HG02981 (cell line): ENCODE measurements around the gene MRPL49.
"Not testable (repeated sequence)": the region's sequence is repeated elsewhere in the genome, so short reads cannot be mapped to it uniquely, and the experiment has no call there.

Experiments
- ATAC-seq: cut with Tn5 transposase; IDR thresholded peaks from one replicate; pipeline ENCODE4 v1.9.1; 2021; ENCODE audit warnings: mild to moderate bottlenecking, moderate library complexity; ENCODE audit not compliant: unreplicated experiment

MRPL49 gene

DNA sequence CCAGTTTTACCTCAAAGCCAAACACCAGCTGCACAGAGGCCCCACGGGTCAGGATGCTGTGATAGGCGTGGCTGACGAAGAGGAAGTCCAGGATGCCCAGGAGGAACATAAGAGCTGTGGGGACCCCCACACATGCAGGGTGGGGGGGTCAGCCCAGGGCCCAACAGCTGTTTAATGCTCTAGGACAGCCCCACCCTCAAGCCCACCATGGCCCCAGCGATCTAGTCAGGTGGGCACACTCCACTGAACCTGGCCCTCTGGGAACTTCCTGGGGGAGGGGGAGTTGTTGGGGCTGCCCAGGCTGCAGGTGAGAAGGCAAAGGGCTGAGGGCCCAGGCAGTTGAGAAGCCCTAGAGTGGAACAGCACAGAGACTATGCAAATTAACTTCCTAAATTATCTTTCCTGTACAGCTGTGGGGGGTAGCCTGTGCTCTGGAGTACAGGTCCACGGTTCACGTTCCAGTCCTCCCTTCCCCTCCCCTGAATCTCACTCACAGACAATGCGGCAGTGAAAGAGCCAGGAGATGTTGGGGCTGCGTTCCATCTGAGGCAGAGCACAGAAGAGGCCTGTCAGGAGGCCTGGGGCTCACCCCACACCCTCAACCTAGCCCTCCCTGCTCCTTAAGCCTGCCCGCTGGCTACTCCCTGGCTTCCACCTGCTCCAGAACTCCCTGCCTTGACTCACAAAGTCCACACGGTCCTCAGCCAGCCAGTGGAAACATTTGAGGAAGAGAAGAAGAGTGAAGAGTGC, 10.3 kb downstream of the MRPL49 start:
- no peak for ATAC-seq

DNA sequence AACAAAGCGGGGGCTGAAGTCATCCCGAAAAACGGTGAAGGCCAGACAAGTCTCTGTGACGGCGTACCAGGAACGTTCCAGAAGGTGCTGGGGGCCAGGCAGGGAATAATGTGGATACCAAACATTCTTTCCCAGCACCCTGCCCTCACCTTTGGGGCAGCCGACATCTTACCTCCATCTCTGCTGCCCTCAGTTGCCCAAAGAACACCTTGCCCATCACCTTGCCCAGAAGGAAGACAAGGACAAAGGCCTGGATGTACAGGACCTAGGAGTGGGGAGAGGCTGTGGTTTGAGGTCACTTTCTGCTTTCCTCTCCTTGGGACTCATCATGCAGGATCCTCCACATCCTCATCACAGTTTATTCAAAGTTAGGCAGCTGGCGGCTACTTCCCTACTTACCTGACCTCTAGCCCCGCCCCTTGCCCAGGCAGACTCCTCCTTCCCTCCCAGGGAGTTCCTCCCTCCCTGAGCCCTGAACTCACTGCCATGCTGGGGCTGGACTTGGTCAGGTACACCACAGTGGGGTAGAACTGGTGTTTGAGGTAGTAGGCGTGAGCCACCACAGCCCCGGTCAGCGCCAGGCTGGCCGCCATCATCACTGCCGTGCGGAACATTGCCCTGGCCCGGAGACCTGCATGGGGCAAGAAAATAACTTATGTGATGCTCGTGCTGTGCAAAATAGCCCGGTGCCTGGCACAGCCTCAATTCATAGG, 11.0 kb downstream of the MRPL49 start:
- no peak for ATAC-seq

DNA sequence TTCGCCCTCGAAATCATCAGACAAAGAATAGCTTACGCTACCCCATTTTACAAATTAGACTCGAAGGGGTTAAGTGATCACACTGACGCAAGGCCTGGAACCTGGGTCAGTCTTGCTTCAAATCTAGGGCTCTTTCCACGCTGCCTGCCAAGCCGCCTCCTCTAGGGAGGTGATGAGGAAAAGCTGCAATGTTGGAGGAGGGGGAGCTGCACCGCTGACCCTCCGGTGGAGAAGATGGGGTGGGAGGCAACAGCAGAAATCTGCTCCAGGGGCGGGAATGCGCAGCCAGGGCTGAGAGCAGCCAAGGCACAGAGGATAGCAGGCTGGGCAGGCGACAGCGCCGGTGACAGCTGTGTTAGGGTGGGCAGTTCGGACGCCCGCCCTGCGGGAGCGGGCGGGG, 11.6 kb downstream of the MRPL49 start:
- ATAC-seq, result no peak

DNA sequence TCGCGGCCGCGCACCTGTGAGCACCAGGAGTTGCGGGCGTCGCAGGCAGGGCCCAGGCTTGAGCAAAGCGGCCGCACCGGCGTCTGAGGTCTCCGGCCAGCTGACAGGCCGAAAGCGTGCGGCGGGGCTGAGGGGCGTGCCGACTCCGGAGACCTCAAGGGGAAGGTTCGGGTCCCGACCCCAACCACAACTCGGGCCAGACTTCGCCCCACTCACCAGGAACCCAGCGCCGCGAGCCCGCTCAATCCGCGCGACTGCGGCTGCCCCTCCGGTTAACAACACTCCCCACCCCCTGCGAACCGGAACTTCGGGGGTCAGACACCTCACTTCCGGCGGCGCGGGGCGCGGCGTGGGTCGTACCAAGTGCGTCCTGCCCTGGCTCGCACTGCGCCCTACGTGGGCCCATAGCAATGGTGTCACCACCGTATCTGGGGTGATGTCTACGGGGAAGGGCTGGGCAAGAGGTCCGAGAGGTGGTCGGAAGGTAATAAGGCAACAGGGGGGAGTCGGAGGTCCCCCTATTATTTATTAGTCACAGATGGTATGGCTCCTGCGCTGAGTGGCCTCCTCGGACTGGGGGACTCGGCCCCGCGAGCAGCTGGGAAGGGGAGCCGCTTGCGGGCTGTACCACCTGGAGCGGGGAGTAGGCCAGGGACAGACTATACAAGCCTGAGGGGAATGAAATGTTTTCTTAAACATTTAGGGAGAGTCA, 12.3 kb downstream of the MRPL49 start, which contains the start of gene SYVN1:
SYVN1 (minus strand) TSS at position 280 of the 712 bp plus-strand sequence. CDS start 918 bp downstream, outside the sequence.
- peak; percentile 54 for ATAC-seq

DNA sequence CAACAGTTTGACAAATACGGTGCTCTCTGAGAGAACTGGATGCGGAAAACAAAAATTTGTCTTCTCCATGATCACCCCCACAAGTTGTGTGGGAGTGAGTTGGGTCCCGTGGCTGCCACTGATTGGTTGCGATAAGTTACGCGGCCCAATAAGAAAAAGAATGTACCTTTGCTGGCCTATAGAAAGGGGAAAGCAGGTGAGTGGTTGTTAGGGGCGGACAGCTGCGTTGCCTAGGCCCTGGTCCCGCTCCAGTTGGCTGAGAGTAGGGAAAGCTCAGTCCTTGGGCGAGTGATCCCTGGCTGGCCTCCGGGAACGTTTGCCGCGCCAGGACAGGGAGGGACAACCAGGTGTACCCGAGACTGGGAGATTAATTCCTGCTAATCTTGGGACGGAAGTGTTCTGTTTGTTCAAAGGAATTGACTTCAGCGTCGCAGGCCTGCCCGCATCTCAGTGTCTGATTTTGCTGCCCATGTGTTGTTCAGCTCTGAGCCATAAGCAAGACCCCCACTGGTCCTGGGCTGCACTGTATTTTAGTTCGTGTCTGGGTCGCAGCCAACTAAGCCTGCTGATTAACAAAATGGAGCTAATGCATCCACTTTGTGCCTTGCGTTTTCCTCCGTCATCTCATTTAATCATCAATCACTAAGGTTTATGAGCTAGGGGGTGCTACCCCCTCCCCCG, 13.0 kb downstream of the MRPL49 start:
- ATAC-seq, result peak; percentile 63

DNA sequence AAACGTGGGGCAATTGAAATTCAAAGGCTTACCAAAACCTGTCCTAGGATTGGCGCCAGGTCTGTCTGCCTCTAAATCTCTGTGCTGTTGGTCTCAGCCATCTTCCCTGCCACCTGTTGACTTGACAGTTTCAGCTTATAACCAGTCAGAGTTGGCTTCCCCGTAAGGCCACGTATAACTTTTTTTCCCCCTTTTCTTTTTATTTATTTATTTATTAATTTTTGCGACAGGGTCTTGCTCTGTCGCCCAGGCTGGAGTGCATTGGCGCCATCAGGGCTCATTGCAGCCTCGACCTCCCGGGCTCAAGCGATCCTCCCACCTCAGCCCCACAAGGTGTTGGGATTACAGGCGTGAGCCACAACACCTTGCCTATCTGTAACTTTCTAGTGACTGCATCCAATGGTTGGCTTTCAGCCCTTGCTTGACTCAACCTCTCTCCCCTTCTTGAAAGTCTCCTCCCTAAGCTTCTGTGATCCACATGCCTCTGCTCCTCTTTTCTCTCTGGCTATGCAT, 13.6 kb downstream of the MRPL49 start:
- ATAC-seq, result no peak

DNA sequence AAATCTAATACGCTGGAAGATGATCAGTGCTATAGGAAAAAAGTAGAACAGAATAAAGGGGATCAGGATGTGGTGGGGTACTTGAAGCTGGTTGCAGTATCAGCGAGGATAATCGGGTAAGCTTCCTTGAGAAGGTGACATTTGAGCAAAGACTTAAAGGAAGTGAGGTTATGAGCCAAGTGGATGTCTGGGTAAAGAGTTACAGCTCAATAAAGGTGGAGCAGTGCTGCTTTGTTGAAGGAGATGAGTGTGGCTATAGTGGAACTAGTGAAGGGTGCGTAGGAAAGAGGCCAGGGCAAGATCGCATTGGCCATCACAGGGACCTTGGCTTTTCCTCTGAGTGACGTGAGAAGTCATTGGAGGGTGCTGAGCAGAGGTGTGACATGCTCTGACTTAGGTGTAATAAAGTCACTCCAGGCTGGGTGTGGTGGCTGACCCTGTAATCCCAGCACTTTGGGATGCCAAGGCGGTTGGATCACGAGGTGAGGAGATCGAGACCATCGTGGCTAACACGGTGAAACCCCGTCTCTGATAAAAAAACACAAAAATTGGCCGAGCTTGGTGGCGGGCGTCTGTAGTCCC, 14.5 kb downstream of the MRPL49 start:
- ATAC-seq, result no peak

DNA sequence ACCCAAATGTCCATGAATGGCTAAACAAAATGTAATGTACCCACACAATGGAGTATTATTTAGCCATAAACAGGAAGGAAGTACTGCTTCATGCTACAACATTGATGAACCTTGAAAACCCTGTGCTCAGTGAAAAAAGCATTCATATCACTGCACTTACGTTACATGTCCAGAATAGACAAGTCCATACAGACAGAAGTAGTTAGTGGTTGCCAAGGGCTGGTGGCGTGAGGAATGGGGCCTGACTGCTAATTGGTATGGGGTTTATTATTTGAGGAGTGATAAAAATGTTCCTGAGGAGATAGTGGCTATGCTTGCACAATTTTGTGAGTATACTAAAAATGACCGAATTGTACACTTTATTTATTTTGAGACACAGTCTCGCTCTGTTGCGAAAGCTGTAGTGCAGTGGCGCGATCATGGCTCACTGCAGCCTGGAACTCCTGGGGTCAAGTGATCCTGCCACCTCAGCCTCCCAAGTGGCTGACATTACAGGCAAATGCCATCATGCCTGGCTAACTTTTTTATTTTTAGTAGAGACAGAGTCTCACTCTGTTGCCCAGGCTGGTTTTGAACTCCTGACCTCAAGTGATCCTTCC, 19.9 kb downstream of the MRPL49 start:
- ATAC-seq, result no peak

DNA sequence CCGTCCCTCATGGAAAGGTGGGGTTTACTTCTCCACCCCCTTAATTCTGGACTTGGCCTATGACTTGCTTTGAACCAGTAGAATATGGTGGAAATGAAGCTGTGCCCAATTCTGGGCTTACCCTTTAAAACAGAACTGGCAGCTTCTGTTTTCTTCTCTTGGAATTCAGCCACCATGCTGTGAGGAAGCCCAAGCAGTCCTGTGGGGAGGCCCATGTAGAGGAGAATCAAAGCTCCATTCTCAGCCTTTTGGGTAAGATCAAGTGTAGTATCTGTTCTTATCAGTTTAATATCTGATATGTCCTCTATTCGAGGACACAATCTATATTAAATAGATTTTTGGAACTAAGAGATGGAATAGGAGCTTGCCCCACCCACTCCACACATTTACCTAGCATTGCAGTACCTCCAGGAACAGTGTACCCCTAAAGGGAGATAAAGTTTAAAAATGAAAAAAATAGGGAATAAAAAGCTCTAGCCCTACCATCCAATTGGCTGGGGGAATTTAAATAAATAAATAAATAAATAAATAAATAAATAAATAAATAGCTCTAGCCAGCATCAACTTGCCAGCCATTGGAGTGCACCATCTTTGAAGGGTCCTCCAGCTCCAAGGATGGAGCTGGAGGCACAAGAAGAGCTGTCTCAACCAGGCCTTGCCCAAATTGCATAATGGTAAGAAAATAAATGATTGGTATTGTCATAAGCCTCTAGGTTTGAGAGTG, 25.4 kb downstream of the MRPL49 start:
- ATAC-seq, result no peak

DNA sequence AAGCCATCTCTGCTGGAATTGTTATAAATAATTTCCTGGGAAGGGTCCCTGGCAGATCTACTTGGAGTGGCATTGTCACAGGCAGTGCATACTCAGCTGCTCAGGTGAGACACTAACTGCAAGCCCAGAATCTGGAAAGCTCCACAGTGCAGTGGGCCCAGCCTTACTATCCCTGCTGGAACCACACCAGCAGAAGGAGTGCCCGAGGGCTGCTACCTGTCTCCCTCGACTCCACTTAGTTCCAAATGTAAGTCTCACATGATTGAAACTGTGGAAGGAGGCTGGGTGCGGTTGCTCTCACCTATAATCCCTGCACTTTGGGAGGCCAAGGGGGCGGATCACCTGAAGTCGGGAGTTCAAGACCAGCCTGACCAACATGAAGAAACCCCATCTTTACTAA, 26.5 kb downstream of the MRPL49 start:
- ATAC-seq, result no peak

DNA sequence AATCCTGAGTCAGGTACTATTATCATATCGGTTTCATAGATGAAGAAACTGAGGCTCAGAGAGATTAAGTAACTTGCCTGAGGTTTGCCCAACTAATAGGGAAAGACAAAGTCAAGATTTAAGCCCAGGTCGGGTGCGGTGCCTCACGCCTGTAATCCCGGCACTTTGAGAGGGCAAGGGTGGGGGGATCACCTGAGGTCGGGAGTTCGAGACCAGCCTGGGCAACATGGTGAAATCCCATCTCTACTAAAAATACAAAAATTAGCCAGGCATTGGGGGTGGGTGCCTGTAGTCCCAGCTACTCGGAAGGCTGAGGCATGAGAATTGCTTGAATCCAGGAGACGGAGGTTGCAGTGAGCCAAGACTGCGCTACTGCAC, 28.0 kb downstream of the MRPL49 start:
- ATAC-seq, result not testable (repeated sequence)

DNA sequence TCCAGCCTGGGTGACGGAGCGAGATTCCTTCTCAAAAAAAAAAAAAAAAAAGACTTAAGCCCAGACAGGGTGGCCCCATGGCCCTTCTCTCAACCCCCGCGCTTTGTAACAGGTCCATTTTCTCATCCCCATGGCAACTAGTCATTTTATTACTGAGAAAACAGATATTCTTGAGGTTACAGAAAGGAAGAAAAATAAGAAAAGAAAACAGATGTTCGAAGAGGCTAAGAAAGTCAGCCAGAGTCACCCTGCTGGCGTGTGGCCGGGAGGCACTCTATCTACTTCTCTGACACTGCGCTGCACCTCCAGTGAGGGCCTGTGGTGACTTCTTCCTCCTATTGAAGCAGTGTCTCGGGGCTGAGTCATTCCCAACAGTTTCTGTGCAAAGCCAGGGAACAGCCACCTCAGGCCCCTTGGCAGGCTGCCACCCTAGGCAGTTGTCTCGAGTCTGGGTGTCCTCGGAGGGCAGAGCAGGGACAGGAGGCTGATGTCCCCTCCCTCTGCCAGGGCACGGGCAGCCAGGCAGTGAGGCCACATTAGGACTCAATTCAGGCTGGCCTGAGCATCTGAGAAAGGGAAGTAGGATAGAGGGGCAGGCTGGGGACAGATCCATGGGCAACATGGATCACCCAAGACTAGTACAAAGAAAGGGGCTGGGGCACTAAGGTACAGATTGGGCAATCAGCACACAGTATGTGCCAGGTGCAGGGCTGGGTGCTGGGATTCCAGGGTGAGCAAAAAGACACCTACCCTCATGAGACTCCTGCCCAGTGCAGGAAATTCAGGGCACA, 28.6 kb downstream of the MRPL49 start:
- peak; percentile 47 for ATAC-seq

DNA sequence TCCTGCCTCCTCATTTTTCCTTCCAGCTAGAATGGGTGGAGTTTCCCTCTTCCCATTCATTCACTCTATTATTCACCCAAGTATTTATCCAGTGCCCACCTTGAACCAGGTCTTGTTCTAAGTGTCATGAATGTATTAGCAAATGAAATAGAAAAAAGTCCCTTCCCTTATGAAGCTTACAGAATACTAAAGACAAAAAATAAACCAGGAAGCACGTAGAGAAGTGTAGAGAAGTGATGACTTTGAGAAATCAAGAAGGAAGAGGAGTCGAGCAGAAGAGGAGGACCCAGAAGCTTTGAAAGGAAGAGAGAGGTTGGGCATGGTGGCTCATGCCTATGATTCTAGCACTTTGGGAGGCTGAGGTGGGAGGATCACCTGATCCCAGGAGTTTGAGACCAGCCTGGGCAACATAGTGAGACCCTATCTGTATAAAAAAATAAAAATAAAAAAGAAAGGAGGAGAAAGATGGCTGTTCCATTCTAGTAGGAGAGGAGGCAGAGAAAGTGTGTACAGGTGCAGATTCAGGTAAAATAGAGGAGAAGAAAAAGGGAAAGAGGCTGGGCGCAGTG, 29.3 kb downstream of the MRPL49 start:
- no peak for ATAC-seq

DNA sequence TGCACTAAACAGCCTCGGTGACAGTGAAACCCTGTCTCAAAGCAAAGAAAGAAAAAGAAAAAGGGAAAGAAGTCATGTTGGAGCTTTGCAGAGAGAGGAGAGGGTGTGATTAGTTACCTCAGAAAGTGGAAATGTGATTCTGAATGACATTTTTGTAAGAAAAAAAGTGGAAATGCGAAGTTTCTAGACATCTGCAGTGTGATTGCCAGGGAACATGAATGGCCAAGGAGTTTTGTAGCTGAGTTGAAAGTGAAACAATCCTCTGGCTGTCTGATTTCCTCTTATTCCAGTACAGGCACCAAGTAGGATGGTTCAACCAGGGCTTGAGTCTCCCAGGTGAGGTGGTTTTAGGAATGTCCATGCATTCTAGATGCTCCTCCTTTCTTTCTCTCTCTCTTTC, 30.0 kb downstream of the MRPL49 start:
- ATAC-seq, result no peak

DNA sequence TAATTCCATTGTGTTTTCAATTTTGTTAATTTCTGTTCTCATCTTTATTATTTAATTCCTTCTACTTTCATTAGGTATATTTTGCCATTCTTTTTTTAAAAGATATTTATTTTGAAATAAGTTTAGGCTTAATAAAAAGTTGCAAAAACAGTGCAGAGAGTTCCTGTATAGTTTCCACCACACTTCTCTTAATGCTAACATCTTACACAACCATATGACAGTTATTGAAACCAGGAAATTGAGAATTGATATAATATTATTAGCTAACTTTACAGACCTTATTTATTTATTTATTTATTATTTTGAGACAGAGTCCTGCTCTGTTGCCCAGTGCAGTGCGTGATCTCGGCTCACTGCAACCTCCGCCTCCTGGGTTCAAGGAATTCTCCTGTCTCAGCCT, 34.1 kb downstream of the MRPL49 start:
- no peak for ATAC-seq

DNA sequence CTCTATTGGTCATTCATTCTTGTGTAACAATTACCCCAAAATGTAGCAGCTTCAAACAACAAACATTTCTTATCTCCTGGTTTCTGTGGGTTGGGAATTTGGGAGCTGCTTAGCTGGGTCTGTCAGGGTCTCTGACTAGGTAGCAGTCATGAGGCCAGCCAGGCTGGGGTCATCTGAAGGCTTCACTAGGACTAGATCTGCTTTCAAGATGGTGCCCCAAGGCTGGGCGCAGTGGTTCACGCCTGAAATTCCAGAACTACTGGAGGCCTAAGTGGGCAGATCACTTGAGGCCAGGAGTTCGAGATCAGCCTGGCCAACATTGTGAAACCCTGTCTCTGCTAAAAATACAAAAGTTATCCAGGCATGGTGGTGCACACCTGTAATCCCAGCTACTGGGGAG, 34.8 kb downstream of the MRPL49 start:
- no peak for ATAC-seq

DNA sequence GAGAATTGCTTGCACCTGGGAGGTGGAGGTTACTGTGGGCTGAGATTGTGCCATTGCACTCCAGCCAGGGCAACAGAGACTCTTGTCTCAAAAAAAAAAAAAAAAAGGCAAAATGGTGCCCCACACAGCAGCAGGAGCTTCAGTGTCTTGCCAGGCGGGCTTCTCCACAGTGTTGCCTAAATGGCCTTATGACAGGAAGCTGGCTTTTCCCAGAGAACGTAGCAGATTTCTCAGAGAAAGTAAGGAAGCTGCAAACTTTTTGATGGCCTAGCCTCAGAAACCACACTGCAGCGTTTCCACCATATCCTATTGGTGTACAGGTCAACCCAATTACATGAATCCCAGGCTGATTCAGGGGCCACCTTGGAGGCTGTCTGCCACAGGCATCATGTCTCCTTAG, 35.2 kb downstream of the MRPL49 start:
- ATAC-seq, result no peak

DNA sequence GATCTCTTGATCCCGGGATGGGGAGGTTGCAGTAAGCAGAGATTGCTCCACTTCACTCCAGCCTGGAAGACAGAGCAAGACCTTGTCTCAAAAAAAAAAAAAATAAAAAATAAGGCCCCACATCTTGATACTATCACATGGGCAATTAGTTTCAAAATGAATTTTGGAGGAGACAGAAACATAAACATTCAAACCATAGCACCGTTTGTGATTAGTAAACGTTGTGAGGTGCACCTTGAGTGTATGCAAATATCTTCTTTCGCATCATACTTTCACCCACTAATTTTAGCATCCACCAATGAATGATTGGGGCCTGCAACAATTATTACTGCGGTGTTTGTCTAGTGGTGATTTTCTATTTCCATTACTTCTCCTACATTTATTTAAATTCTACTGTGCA, 36.9 kb downstream of the MRPL49 start:
- ATAC-seq, result peak; percentile 50
